Dendritic cell treated with granulocyte-macrophage colony-stimulating factor and Interleukin-4, amounts not matched to agents 40 ng/mL and 50 ng/mL, for 4 days (primary cell): ENCODE data around the gene SMIM34.
"Not testable (repeated sequence)": the region's sequence is repeated elsewhere in the genome, so short reads cannot be mapped to it uniquely, and the experiment has no call there.

Source experiments
- H3K27ac Mint-ChIP-seq: one replicate; pipeline ENCODE4 v1.8.0; 2022; ENCODE audit warnings: mild to moderate bottlenecking, mixed read lengths
- H3K27me3 Mint-ChIP-seq: one replicate; pipeline ENCODE4 v1.8.0; 2022; ENCODE audit warnings: mild to moderate bottlenecking, mixed read lengths
- H3K36me3 Mint-ChIP-seq: one replicate; pipeline ENCODE4 v1.8.0; 2022; ENCODE audit warnings: low read depth, mixed read lengths
- H3K4me1 Mint-ChIP-seq: one replicate; pipeline ENCODE4 v1.8.0; 2022; ENCODE audit warnings: low read depth, mixed read lengths
- H3K4me3 Mint-ChIP-seq: one replicate; pipeline ENCODE4 v1.8.0; 2022; ENCODE audit warnings: mild to moderate bottlenecking, moderate library complexity, mixed read lengths
- H3K9me3 Mint-ChIP-seq: one replicate; pipeline ENCODE4 v1.8.0; 2022; ENCODE audit warnings: mixed read lengths
- intact Hi-C: fragments of 100-400 bp; cut with micrococcal nuclease; formaldehyde crosslinking; loops from one replicate; pipeline ENCODE4 v1.15.0; 2022

Gene SMIM34

DNA sequence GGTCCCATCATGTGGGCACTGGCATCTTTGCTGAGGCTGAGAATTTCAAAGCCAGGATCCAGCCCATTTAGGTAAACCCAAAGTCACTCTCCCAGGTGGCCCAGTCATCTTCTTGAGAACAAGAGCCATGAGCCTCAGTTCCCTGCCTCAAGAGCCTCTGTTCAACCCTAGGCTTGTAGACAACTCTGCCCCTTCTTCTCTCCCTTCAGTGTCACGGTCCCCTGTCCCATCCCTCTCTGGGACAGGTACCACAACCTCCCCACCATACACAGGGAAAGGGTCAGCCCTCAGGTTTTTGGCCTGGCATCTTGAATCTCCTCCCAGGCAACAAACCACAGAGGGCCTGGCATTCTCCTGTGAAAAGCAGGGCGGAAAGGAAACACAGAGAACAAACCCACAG, 18.1 kb downstream of the SMIM34 start:
- intact Hi-C loops, H3K9me3 Mint-ChIP-seq, H3K36me3 Mint-ChIP-seq, H3K27me3 Mint-ChIP-seq, H3K4me1 Mint-ChIP-seq, H3K27ac Mint-ChIP-seq, H3K4me3 Mint-ChIP-seq: not testable (repeated sequence)

DNA sequence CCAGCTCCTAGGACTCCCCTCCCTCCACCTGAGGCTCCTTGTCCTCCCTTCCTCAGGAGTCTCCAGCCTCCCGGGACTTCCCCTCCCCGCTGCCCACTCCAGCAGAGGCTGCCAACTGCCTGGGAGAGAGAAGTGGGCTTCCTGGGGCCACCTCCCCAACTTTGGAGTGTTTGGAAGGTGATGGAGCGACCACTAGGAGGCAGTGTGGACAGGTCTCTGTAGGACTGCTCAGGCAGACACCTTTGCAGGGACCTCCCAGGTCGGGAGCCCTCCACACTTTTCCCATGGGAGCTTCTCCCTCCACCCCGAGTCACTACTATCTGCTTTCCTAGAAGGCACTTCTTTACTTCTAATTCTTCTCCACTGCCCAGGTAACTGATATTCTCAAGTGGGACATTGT, 19.0 kb downstream of the SMIM34 start:
- H3K9me3 Mint-ChIP-seq, intact Hi-C loops, H3K27me3 Mint-ChIP-seq, H3K4me3 Mint-ChIP-seq, H3K36me3 Mint-ChIP-seq, H3K27ac Mint-ChIP-seq, H3K4me1 Mint-ChIP-seq: not testable (repeated sequence)

- H3K9me3 Mint-ChIP-seq, H3K4me3 Mint-ChIP-seq, H3K27me3 Mint-ChIP-seq, H3K27ac Mint-ChIP-seq, H3K36me3 Mint-ChIP-seq, intact Hi-C loops, H3K4me1 Mint-ChIP-seq: not testable (repeated sequence)
Observed at GRCh38 chr21:34400522-34400921, 23.2 kb downstream of the SMIM34 start.

- H3K4me1 Mint-ChIP-seq, H3K9me3 Mint-ChIP-seq, H3K4me3 Mint-ChIP-seq, H3K36me3 Mint-ChIP-seq, H3K27me3 Mint-ChIP-seq, H3K27ac Mint-ChIP-seq, intact Hi-C loops: not testable (repeated sequence)
Observed at GRCh38 chr21:34383724-34384415, 39.9 kb downstream of the SMIM34 start.

DNA sequence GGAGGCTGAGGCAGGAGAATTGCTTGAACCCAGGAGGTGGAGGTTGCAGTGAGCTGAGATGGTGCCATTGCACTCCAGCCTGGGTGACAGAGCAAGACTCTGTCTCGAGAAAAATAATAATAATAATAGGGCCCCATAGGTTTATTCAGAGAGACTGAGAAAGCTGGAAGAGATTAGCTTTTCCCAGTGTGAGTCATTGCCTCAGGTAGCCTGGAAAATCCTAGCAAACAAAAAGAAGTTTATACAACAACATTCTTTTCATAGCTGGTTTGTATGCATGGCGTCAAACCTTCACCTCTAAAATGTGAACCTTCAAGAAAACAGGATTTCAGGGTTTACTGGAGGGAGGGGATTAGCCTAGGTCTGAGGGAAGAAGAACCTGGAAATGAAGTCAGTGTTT, 40.6 kb downstream of the SMIM34 start:
- H3K27me3 Mint-ChIP-seq, H3K4me3 Mint-ChIP-seq, intact Hi-C loops, H3K9me3 Mint-ChIP-seq, H3K27ac Mint-ChIP-seq, H3K4me1 Mint-ChIP-seq, H3K36me3 Mint-ChIP-seq: not testable (repeated sequence)

GRCh38 chr21:34375619-34375972, 48.2 kb downstream of the SMIM34 start:
- H3K4me3 Mint-ChIP-seq, H3K27me3 Mint-ChIP-seq, H3K36me3 Mint-ChIP-seq, intact Hi-C loops, H3K9me3 Mint-ChIP-seq, H3K27ac Mint-ChIP-seq: not testable (repeated sequence)
- H3K4me1 Mint-ChIP-seq = peaks cover 12% of the 10 kb centered on the region

DNA sequence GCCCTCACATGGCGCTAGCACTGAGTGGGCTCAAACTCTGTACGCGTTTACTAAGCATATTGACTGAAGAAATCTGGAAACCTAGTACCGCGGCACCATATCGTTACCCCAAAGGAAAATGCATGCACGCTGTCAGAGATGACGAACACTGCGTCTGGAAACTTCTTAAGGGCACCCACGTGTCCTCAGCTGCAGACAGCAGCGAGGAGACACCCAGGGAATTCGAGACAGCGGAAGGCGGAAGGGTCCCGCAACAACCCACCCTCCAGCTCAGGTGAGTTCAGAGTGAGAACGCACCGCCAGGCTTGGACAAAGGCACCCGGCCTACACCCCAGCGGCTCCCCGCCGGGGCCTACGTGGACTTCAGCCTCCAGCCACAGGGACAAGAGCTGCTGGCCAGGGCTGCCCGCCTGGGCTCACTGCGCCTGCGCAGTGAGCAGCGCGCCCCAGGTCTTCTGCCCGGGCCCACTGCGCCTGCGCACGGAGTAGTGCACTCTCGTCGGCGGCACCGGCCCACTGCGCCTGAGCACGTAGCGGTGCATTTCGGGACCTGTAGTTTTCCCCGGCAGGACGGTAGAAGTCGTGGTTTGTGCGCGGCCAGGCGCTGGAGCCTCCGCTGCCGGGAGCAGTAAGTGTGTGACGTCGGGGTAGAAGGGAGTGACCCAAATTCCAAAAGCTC, 48.7 kb downstream of the SMIM34 start, which contains the start of gene SMIM11:
Gene SMIM11 (plus strand): TSS at position 568 of the 679 bp plus-strand sequence. CDS start 3,998 bp downstream, outside the sequence.
- intact Hi-C loops, H3K36me3 Mint-ChIP-seq, H3K27me3 Mint-ChIP-seq, H3K27ac Mint-ChIP-seq, H3K9me3 Mint-ChIP-seq, H3K4me3 Mint-ChIP-seq: not testable (repeated sequence)
- H3K4me1 Mint-ChIP-seq = peaks cover 12% of the 10 kb centered on the region

DNA sequence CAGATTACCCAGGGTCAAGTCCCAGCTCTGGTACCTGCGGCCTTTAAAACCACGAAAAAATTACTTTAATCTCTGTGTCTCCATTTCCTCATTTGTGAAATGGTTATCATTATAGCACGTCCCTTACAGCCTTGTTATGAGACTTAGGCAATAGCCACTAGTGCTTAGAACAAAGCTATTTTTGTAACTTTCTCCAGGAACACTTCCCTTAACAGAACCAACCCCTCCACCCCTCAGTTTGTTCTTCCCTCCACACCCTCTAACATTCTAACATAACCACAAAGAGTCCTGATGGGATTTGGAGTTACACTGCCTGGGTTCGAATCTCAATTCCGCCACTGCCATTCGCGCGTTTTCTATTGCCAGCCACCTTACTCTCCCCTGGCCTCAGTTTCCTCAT, 49.3 kb downstream of the SMIM34 start:
- H3K4me3 Mint-ChIP-seq, intact Hi-C loops, H3K9me3 Mint-ChIP-seq, H3K27ac Mint-ChIP-seq, H3K36me3 Mint-ChIP-seq, H3K27me3 Mint-ChIP-seq: not testable (repeated sequence)
- H3K4me1 Mint-ChIP-seq = peaks cover 12% of the 10 kb centered on the region

GRCh38 chr21:34372321-34372720, 51.4 kb downstream of the SMIM34 start:
- intact Hi-C loops = no loop called here
- no peaks in the 10 kb centered on the region for H3K36me3 Mint-ChIP-seq
- H3K4me3 Mint-ChIP-seq = no peak overlapping the region
- H3K27me3 Mint-ChIP-seq = peaks cover 2% of the 10 kb centered on the region
- H3K9me3 Mint-ChIP-seq = no peaks in the 10 kb centered on the region
- H3K27ac Mint-ChIP-seq = no peak overlapping the region
- H3K4me1 Mint-ChIP-seq = peaks cover 12% of the 10 kb centered on the region

DNA sequence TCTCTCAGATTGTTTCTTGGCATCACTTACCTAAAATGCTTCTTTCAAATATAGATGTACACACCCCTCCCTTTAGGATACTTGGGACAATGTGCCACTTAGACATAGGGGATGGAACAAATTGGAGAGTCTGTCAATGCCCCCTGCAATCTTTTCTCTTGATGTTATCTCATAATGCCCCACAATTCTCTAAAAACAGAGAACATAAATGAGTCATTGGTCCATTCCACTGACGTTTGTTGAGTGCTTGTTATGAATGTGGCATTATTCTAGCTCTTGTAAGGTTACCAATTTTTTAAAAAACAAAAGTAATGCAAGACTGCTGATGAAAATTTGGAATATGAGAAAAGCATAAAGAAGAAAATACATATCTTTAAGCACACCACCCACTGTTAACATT, 54.0 kb downstream of the SMIM34 start:
- H3K4me3 Mint-ChIP-seq = no peak overlapping the region
- H3K9me3 Mint-ChIP-seq = no peaks in the 10 kb centered on the region
- H3K36me3 Mint-ChIP-seq = no peaks in the 10 kb centered on the region
- no peak overlapping the region for H3K27ac Mint-ChIP-seq
- peaks cover 12% of the 10 kb centered on the region for H3K4me1 Mint-ChIP-seq
- intact Hi-C loops = no loop called here
- H3K27me3 Mint-ChIP-seq = peaks cover 2% of the 10 kb centered on the region
